NCI-H2081 treated with DMSO at 0.1 percent for 48 hours (cell line): ENCODE results near the gene DHH.

Experiments
- DNase-seq: peaks from one replicate; lab custom pipeline; 2025; lab: John Stamatoyannopoulos, UW

Gene DHH

GRCh38 chr12:49050507-49051372 is 43.9 kb downstream of the DHH start:
- no peak for DNase-seq

- no peak for DNase-seq
Observed at GRCh38 chr12:49049566-49050224, 44.9 kb downstream of the DHH start.

GRCh38 chr12:49048953-49049352 is 45.6 kb downstream of the DHH start:
- DNase-seq = no peak

- no peak for DNase-seq
Observed at GRCh38 chr12:49046129-49046895, 48.3 kb downstream of the DHH start.

- DNase-seq = no peak
Observed at GRCh38 chr12:49044660-49045059, 49.9 kb downstream of the DHH start.

- DNase-seq = no peak
Observed at GRCh38 chr12:49043856-49044258, 50.7 kb downstream of the DHH start.

- DNase-seq = no peak
Observed at GRCh38 chr12:49043241-49043640, 51.4 kb downstream of the DHH start.

GRCh38 chr12:49041881-49042484 is 52.6 kb downstream of the DHH start:
- DNase-seq = no peak

GRCh38 chr12:49041036-49041880 is 53.3 kb downstream of the DHH start:
- no peak for DNase-seq

- no peak for DNase-seq
Observed at GRCh38 chr12:49040364-49040855, 54.2 kb downstream of the DHH start.

GRCh38 chr12:49039421-49040363 is 54.9 kb downstream of the DHH start:
- DNase-seq = no peak

- DNase-seq = no peak
Observed at GRCh38 chr12:49038291-49038955, 56.2 kb downstream of the DHH start.

- no peak for DNase-seq
Observed at GRCh38 chr12:49037947-49038237, 56.7 kb downstream of the DHH start.

- no peak for DNase-seq
Observed at GRCh38 chr12:49037111-49037946, 57.3 kb downstream of the DHH start.
